Liver (tissue), 9 donors: ENCODE measurements around the gene XXYLT1. TPM values are rescaled to one million over a fixed set of nuclear protein-coding genes. Genes with fewer than 3 reads are reported as not detected.

Source experiments
- DNase-seq: peaks from one replicate; pipeline ENCODE4 v3.0.0-alpha.2; 2017; ENCODE audit warnings: low spot score
- H3K27ac ChIP-seq, 2 donors: one replicate each; pipeline ENCODE4 v1.7.0; 2013; ENCODE audit warnings: inconsistent platforms in 2 of 2, low read length in 2 of 2, control low read depth in 1 of 2, low read depth in 1 of 2, mild to moderate bottlenecking in 1 of 2
- H3K27me3 ChIP-seq, 4 donors: one replicate each; pipeline versions ENCODE4 v1.6.1 to v1.7.0; 2013; ENCODE audit warnings: low read length in 3 of 4, inconsistent platforms in 1 of 4, mild to moderate bottlenecking in 1 of 4, moderate library complexity in 1 of 4; ENCODE audit not compliant: control insufficient read depth in 4 of 4, insufficient read depth in 4 of 4
- H3K36me3 ChIP-seq, 4 donors: one replicate each; pipeline versions ENCODE4 v1.6.1 to v1.7.0; 2013; ENCODE audit warnings: low read length in 3 of 4, mild to moderate bottlenecking in 3 of 4, low read depth in 1 of 4, moderate library complexity in 1 of 4; ENCODE audit not compliant: control insufficient read depth in 4 of 4, insufficient read depth in 3 of 4
- H3K4me1 ChIP-seq, 4 donors: one replicate each; pipeline versions ENCODE4 v1.6.1 to v1.7.0; 2013; ENCODE audit warnings: low read length in 3 of 4, mild to moderate bottlenecking in 3 of 4, moderate library complexity in 1 of 4; ENCODE audit not compliant: control insufficient read depth in 4 of 4, insufficient read depth in 4 of 4
- H3K4me3 ChIP-seq, 3 donors: one replicate each; pipeline versions ENCODE4 v1.6.1 to v1.7.0; 2013; ENCODE audit warnings: low read length in 3 of 3, control low read depth in 1 of 3, low read depth in 1 of 3, mild to moderate bottlenecking in 1 of 3
- H3K9ac ChIP-seq, 2 donors: one replicate each; pipeline ENCODE4 v1.7.0; 2013; ENCODE audit warnings: low read length in 2 of 2, mild to moderate bottlenecking in 2 of 2, moderate library complexity in 2 of 2, control low read depth in 1 of 2, low read depth in 1 of 2
- H3K9me3 ChIP-seq, 4 donors: one replicate each; pipeline versions ENCODE4 v1.6.1 to v1.7.0; 2013; ENCODE audit warnings: low read length in 3 of 4; ENCODE audit not compliant: control insufficient read depth in 4 of 4
- ATF3 ChIP-seq: IDR thresholded peaks from 2 replicates; pipeline ENCODE4 v1.6.1; 2016; ENCODE audit warnings: antibody characterized with exemption
- CTCF ChIP-seq: fragments of 150-350 bp; IDR thresholded peaks from 2 replicates; pipeline ENCODE4 v1.5.1; 2017; ENCODE audit warnings: improper control_type of control experiment, low read depth, low read length; ENCODE audit not compliant: missing input control
- EGR1 ChIP-seq, 2 donors: IDR thresholded peaks; 2 replicates each; pipeline ENCODE4 v1.6.1; 2016 to 2018; ENCODE audit warnings: antibody characterized with exemption in 2 of 2, low read depth in 2 of 2
- FOXA1 ChIP-seq: IDR thresholded peaks from 2 replicates; pipeline ENCODE4 v1.6.1; 2016; ENCODE audit warnings: antibody characterized with exemption
- FOXA2 ChIP-seq: IDR thresholded peaks from 2 replicates; pipeline ENCODE4 v1.6.1; 2016; ENCODE audit warnings: antibody characterized with exemption
- GABPA ChIP-seq, 2 donors: IDR thresholded peaks in 1 of 2; conservative IDR thresholded peaks in 1 of 2; 2 replicates each; pipeline ENCODE4 v1.6.1; 2016; ENCODE audit warnings: antibody characterized with exemption in 2 of 2, mild to moderate bottlenecking in 1 of 2, moderate library complexity in 1 of 2
- HNF4A ChIP-seq, 2 donors: conservative IDR thresholded peaks; 2 replicates each; pipeline ENCODE4 v1.6.1; 2016; ENCODE audit warnings: antibody characterized with exemption in 2 of 2, mild to moderate bottlenecking in 2 of 2
- HNF4G ChIP-seq: IDR thresholded peaks from 2 replicates; pipeline ENCODE4 v1.6.1; 2016; ENCODE audit warnings: antibody characterized with exemption
- JUND ChIP-seq, 2 donors: IDR thresholded peaks; 2 replicates each; pipeline ENCODE4 v1.6.1; 2016; ENCODE audit warnings: antibody characterized with exemption in 2 of 2
- NR2F2 ChIP-seq: IDR thresholded peaks from 2 replicates; pipeline ENCODE4 v1.6.1; 2016; ENCODE audit warnings: antibody characterized with exemption
- RAD21 ChIP-seq, 2 donors: IDR thresholded peaks; 2 replicates each; pipeline ENCODE4 v1.6.1; 2016; ENCODE audit warnings: antibody characterized with exemption in 2 of 2, mild to moderate bottlenecking in 2 of 2
- RXRA ChIP-seq, 2 donors: IDR thresholded peaks; 2 replicates each; pipeline ENCODE4 v1.6.1; 2017 to 2018; ENCODE audit warnings: antibody characterized with exemption in 2 of 2, mild to moderate bottlenecking in 1 of 2
- SP1 ChIP-seq: IDR thresholded peaks from 2 replicates; pipeline ENCODE4 v1.6.1; 2018; ENCODE audit warnings: antibody characterized with exemption, mild to moderate bottlenecking
- TAF1 ChIP-seq: conservative IDR thresholded peaks from 2 replicates; pipeline ENCODE4 v1.6.1; 2016; ENCODE audit warnings: antibody characterized with exemption, mild to moderate bottlenecking
- YY1 ChIP-seq: IDR thresholded peaks from 2 replicates; pipeline ENCODE4 v1.6.1; 2016; ENCODE audit warnings: antibody characterized with exemption, mild to moderate bottlenecking
- WGBS: extraction: QIAGEN DNeasy Blood & Tissue Kit; methylation state at CpG from one replicate; pipeline ENCODE4 v1.1.7; 2013; 5-methylcytosine and 5-hydroxymethylcytosine counted together
- polyA plus RNA-seq, 2 donors: library from polyadenylated mRNA; stranded (reverse) in 1 of 2; unstranded in 1 of 2; fragments of 200-250 nt in 1 of 2; fragments of >200 nt in 1 of 2; fragmentation: Nextera tagmentation in 1 of 2; extraction: Ambion mirVana in 1 of 2; gene quantifications; one replicate each; pipeline versions ENCODE4 v1.2.1 to v1.2.3, GENCODE V29; 2013 to 2015
- total RNA-seq, 2 donors: library from RNA; depleted of rRNA; stranded (reverse); fragments of >200 nt; gene quantifications; one replicate each; pipeline ENCODE4 v1.2.3, GENCODE V29; 2014
- TF ChIP-seq, protein P1 (sequence below): IDR thresholded peaks from 2 replicates; pipeline ENCODE4 v1.6.1; 2016; ENCODE audit warnings: antibody characterized with exemption
- TF ChIP-seq, protein P2 (sequence below): IDR thresholded peaks from 2 replicates; pipeline ENCODE4 v1.6.1; 2016; ENCODE audit warnings: antibody characterized with exemption
- TF ChIP-seq, protein P3 (sequence below): IDR thresholded peaks from 2 replicates; pipeline ENCODE4 v1.6.1; 2016; ENCODE audit warnings: antibody characterized with exemption, mild to moderate bottlenecking
- donor health status: healthy.
- donor health status: healthy.
- donor health status: healthy.
- donor health status: healthy.
- donor health status: healthy.

The XXYLT1 gene
- total and polyA plus RNA-seq, 4 donors = 0.93 to 7.6 (median 2.8) TPM

- DNase-seq = no peak
- no peaks in the 10 kb centered on the region for H3K27me3 ChIP-seq
- H3K4me3 ChIP-seq = no peak overlapping the region
- TF ChIP-seq HNF4A (conservative IDR thresholded peaks at IDR 0.05) (no peak), RXRA (IDR thresholded peaks at IDR 0.05) (no peak), FOXA1 (no peak), CTCF (no peak), SP1 (no peak), EGR1 (IDR thresholded peaks at IDR 0.05; ENCODE audit: low read depth in 2 of 2) (no peak), YY1 (no peak), GABPA (IDR thresholded peaks at IDR 0.05 in 1 of 2, conservative IDR thresholded peaks at IDR 0.05 in 1 of 2) (no peak), TAF1 (no peak), ATF3 (no peak), RAD21 (IDR thresholded peaks at IDR 0.05) (no peak), NR2F2 (no peak), HNF4G (no peak), JUND (IDR thresholded peaks at IDR 0.05) (no peak), FOXA2 (no peak)
- TF ChIP-seq, protein P1, sequence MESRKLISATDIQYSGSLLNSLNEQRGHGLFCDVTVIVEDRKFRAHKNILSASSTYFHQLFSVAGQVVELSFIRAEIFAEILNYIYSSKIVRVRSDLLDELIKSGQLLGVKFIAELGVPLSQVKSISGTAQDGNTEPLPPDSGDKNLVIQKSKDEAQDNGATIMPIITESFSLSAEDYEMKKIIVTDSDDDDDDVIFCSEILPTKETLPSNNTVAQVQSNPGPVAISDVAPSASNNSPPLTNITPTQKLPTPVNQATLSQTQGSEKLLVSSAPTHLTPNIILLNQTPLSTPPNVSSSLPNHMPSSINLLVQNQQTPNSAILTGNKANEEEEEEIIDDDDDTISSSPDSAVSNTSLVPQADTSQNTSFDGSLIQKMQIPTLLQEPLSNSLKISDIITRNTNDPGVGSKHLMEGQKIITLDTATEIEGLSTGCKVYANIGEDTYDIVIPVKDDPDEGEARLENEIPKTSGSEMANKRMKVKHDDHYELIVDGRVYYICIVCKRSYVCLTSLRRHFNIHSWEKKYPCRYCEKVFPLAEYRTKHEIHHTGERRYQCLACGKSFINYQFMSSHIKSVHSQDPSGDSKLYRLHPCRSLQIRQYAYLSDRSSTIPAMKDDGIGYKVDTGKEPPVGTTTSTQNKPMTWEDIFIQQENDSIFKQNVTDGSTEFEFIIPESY = no peak
- TF ChIP-seq, protein P2, sequence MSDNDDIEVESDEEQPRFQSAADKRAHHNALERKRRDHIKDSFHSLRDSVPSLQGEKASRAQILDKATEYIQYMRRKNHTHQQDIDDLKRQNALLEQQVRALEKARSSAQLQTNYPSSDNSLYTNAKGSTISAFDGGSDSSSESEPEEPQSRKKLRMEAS = no peak
- TF ChIP-seq, protein P3, sequence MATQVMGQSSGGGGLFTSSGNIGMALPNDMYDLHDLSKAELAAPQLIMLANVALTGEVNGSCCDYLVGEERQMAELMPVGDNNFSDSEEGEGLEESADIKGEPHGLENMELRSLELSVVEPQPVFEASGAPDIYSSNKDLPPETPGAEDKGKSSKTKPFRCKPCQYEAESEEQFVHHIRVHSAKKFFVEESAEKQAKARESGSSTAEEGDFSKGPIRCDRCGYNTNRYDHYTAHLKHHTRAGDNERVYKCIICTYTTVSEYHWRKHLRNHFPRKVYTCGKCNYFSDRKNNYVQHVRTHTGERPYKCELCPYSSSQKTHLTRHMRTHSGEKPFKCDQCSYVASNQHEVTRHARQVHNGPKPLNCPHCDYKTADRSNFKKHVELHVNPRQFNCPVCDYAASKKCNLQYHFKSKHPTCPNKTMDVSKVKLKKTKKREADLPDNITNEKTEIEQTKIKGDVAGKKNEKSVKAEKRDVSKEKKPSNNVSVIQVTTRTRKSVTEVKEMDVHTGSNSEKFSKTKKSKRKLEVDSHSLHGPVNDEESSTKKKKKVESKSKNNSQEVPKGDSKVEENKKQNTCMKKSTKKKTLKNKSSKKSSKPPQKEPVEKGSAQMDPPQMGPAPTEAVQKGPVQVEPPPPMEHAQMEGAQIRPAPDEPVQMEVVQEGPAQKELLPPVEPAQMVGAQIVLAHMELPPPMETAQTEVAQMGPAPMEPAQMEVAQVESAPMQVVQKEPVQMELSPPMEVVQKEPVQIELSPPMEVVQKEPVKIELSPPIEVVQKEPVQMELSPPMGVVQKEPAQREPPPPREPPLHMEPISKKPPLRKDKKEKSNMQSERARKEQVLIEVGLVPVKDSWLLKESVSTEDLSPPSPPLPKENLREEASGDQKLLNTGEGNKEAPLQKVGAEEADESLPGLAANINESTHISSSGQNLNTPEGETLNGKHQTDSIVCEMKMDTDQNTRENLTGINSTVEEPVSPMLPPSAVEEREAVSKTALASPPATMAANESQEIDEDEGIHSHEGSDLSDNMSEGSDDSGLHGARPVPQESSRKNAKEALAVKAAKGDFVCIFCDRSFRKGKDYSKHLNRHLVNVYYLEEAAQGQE = no peak
- no peaks in the 10 kb centered on the region for H3K36me3 ChIP-seq
- no peak overlapping the region for H3K9ac ChIP-seq
- no peak overlapping the region for H3K27ac ChIP-seq
- H3K4me1 ChIP-seq = no peaks in the 10 kb centered on the region
- H3K9me3 ChIP-seq = no peaks in the 10 kb centered on the region
- 72% methylated on average over 6 of the region's 6 CpGs for WGBS
Observed at GRCh38 chr3:195164573-195165264, 106.2 kb downstream of the XXYLT1 start.
